ENCODE results near the gene N4BP2L2. TPM values are rescaled to one million over a fixed set of nuclear protein-coding genes. Genes with fewer than 3 reads are reported as not detected.

The N4BP2L2 gene
- total RNA-seq, 1 donor from 2014 or later: 124 TPM

GRCh38 chr13:32503727-32504126, 34.9 kb downstream of the N4BP2L2 start:
- no peak for DNase-seq (ENCODE audit: extremely low spot score, unreplicated experiment)
- Mint-ChIP-seq H3K27me3 (no peaks in the 10 kb centered on the region), H3K4me1 (ENCODE audit: unreplicated experiment) (no peaks in the 10 kb centered on the region), H3K4me3 (no peak overlapping the region), H3K9me3 (peaks cover 11% of the 10 kb centered on the region), H3K36me3 (peaks cover 16% of the 10 kb centered on the region), H3K27ac (no peak overlapping the region)
- TF ChIP-seq CTCF (conservative IDR thresholded peaks at IDR 0.05): no peak

GRCh38 chr13:32501064-32501463, 37.5 kb downstream of the N4BP2L2 start:
- Mint-ChIP-seq H3K36me3 (peaks cover 16% of the 10 kb centered on the region), H3K9me3 (peaks cover 11% of the 10 kb centered on the region), H3K4me1 (ENCODE audit: unreplicated experiment) (no peaks in the 10 kb centered on the region), H3K27ac (no peak overlapping the region), H3K27me3 (no peaks in the 10 kb centered on the region), H3K4me3 (no peak overlapping the region)
- DNase-seq (ENCODE audit: extremely low spot score, unreplicated experiment): no peak
- no peak for TF ChIP-seq CTCF (conservative IDR thresholded peaks at IDR 0.05)

GRCh38 chr13:32499538-32500210, 38.9 kb downstream of the N4BP2L2 start:
- DNase-seq (ENCODE audit: extremely low spot score, unreplicated experiment): no peak
- H3K9me3 Mint-ChIP-seq: no peaks in the 10 kb centered on the region
- no peak overlapping the region for H3K27ac Mint-ChIP-seq
- no peaks in the 10 kb centered on the region for H3K27me3 Mint-ChIP-seq
- peaks cover 12% of the 10 kb centered on the region for H3K36me3 Mint-ChIP-seq
- no peak overlapping the region for H3K4me3 Mint-ChIP-seq
- H3K4me1 Mint-ChIP-seq (ENCODE audit: unreplicated experiment): peaks cover 6% of the 10 kb centered on the region
- TF ChIP-seq CTCF (conservative IDR thresholded peaks at IDR 0.05): no peak

- no peaks in the 10 kb centered on the region for H3K9me3 Mint-ChIP-seq
- no peak overlapping the region for H3K27ac Mint-ChIP-seq
Measured at GRCh38 chr13:32497589-32497988, 41.0 kb downstream of the N4BP2L2 start.

GRCh38 chr13:32496599-32497160, 41.9 kb downstream of the N4BP2L2 start:
- Mint-ChIP-seq H3K4me1 (ENCODE audit: unreplicated experiment) (peaks cover 6% of the 10 kb centered on the region), H3K4me3 (no peak overlapping the region), H3K27ac (no peak overlapping the region), H3K9me3 (no peaks in the 10 kb centered on the region), H3K27me3 (no peaks in the 10 kb centered on the region), H3K36me3 (peaks cover 7% of the 10 kb centered on the region)
- TF ChIP-seq CTCF (conservative IDR thresholded peaks at IDR 0.05): no peak
- DNase-seq (ENCODE audit: extremely low spot score, unreplicated experiment): no peak

More at GRCh38 chr13:32497589-32497988, 41.0 kb downstream of the N4BP2L2 start:
- no peak for TF ChIP-seq CTCF (conservative IDR thresholded peaks at IDR 0.05)
- H3K36me3 Mint-ChIP-seq: peaks cover 7% of the 10 kb centered on the region
- no peaks in the 10 kb centered on the region for H3K27me3 Mint-ChIP-seq
- H3K4me3 Mint-ChIP-seq: no peak overlapping the region
- no peak for DNase-seq (ENCODE audit: extremely low spot score, unreplicated experiment)
- peaks cover 6% of the 10 kb centered on the region for H3K4me1 Mint-ChIP-seq (ENCODE audit: unreplicated experiment)

Data from type B pancreatic cell (in vitro differentiated cells).